ENCODE measurements around the gene OPHN1. TPM values are rescaled to one million over a fixed set of nuclear protein-coding genes. Genes with fewer than 3 reads are reported as not detected.

Gene OPHN1
- total RNA-seq, 4 donors from 2014 or later = 2.8 to 8.7 (median 6.6) TPM

DNA sequence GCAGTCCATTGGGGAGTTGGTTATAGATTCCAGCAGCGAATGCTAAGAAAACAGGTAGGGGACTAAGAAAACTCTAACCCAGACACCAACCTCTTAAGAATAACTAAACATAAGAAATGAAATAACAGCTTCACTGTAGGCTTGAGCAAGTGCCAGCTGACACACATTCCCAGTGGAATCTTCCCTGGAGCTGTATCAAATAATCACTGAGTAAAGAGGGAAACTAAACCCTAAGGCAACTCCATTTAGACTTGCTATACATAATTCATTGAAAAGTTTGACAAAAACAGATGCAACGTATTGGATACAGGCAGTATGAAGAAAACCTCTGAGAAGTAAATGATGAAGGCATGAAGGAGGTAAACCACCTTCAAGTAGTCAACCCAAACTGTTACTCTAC lies 293.5 kb downstream of the OPHN1 start:
- 51% methylated on average over 2 of the region's 2 CpGs; no CpG with 5 or more reads in 1 of the 2 donors for WGBS, 2 donors (ENCODE audit: low coverage in 1 of 2)
- TF ChIP-seq POLR2AphosphoS5 (IDR thresholded peaks at IDR 0.05) (no peak), POLR2A (IDR thresholded peaks at IDR 0.05) (no peak), EP300 (IDR thresholded peaks at IDR 0.05; ENCODE audit: low read depth) (no peak)
- TF ChIP-seq, protein P1, sequence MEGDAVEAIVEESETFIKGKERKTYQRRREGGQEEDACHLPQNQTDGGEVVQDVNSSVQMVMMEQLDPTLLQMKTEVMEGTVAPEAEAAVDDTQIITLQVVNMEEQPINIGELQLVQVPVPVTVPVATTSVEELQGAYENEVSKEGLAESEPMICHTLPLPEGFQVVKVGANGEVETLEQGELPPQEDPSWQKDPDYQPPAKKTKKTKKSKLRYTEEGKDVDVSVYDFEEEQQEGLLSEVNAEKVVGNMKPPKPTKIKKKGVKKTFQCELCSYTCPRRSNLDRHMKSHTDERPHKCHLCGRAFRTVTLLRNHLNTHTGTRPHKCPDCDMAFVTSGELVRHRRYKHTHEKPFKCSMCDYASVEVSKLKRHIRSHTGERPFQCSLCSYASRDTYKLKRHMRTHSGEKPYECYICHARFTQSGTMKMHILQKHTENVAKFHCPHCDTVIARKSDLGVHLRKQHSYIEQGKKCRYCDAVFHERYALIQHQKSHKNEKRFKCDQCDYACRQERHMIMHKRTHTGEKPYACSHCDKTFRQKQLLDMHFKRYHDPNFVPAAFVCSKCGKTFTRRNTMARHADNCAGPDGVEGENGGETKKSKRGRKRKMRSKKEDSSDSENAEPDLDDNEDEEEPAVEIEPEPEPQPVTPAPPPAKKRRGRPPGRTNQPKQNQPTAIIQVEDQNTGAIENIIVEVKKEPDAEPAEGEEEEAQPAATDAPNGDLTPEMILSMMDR (IDR thresholded peaks at IDR 0.05) = no peak
- Histone ChIP-seq H3K4me1 (no peaks in the 10 kb centered on the region), H3K9me3 (no peaks in the 10 kb centered on the region), H3K4me3 (no peak overlapping the region), H3K36me3 (no peaks in the 10 kb centered on the region), H3K27me3 (no peaks in the 10 kb centered on the region), H3K27ac (no peak overlapping the region)
- intact Hi-C loops (cut with DNase I; ENCODE audit: low total_unique reads) = no loop called here
- in situ Hi-C loops (cut with MboI; ENCODE audit: low pct_ligation_motif_present in 1 of 4, low pct_unique_long_range_greater_than_20kb in 1 of 4, low sequenced_read_pairs in 3 of 4) = loop anchor here in 1 of 4 donors (25.0 kb wide), 1 partner anchor 98 kb away; no protein-coding TSS in a partner anchor
- DNase-seq = no peak

DNA sequence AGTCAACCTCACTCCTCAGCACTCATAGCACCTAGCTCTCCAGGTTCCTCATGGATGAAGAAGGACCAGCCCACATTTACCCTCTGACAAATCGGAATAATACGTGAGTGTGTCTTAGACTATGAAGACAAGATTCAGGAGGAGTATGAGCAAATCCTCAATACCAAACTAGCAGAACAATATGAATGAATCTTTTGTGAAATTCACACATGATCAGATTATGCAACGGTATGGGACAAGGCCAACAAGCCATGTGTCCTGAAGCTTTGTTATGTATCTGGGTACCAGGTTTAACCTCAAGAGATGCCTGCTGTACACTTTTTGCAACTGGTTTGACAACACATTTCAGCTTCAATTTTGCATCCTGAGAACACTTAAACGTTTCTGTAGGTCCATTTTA lies 300.1 kb downstream of the OPHN1 start:
- in situ Hi-C loops (cut with MboI; ENCODE audit: low pct_ligation_motif_present in 1 of 4, low pct_unique_long_range_greater_than_20kb in 1 of 4, low sequenced_read_pairs in 3 of 4) (loop anchor here in 1 of 4 donors (25.0 kb wide), 1 partner anchor 104 kb away; no protein-coding TSS in a partner anchor), intact Hi-C loops (cut with DNase I; ENCODE audit: low total_unique reads) (no loop called here)
- Histone ChIP-seq H3K27ac (no peak overlapping the region), H3K4me3 (no peak overlapping the region), H3K9me3 (no peaks in the 10 kb centered on the region), H3K27me3 (no peaks in the 10 kb centered on the region), H3K36me3 (no peaks in the 10 kb centered on the region), H3K4me1 (no peaks in the 10 kb centered on the region)
- TF ChIP-seq EP300 (IDR thresholded peaks at IDR 0.05; ENCODE audit: low read depth) = no peak
- TF ChIP-seq POLR2A (IDR thresholded peaks at IDR 0.05) = no peak
- no peak for TF ChIP-seq POLR2AphosphoS5 (IDR thresholded peaks at IDR 0.05)
- TF ChIP-seq, protein P1 (IDR thresholded peaks at IDR 0.05) = no peak
- WGBS, 2 donors (ENCODE audit: low coverage in 1 of 2) = 85 to 95% methylated on average over 2 to 4 of the region's 4 CpGs
- no peak for DNase-seq

GRCh38 chrX:68132749-68133148 lies 300.5 kb downstream of the OPHN1 start:
- 80 to 95% methylated on average over 1 to 29 of the region's 29 CpGs for WGBS, 2 donors (ENCODE audit: low coverage in 1 of 2)
- in situ Hi-C loops (cut with MboI; ENCODE audit: low pct_ligation_motif_present in 1 of 4, low pct_unique_long_range_greater_than_20kb in 1 of 4, low sequenced_read_pairs in 3 of 4) = loop anchor here in 1 of 4 donors (25.0 kb wide), 1 partner anchor 105 kb away; no protein-coding TSS in a partner anchor
- H3K27ac ChIP-seq = no peak overlapping the region

DNA sequence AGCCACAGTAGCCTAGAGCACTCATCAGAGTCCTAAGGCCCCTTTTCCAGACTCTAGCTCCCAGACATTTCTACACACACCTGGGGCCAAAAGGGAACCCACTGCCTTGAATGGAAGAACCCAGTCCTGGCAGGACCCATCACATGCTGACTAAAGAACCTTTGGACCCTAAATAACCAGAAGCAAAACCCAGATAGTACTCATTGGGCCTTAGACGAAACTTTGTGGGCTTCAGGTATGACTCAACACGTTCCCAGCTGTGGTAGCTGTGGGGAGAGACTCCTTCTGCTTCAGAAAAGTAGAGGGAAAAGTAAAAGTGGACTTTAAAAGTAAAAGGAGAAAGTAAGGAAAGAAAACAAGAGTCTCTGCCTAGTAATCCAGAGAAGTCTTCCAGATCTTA lies 311.5 kb downstream of the OPHN1 start:
- H3K4me1 ChIP-seq = no peaks in the 10 kb centered on the region
- WGBS, 2 donors (ENCODE audit: low coverage in 1 of 2) = 58% methylated on average over 2 of the region's 2 CpGs; no CpG with 5 or more reads in 1 of the 2 donors
- no peak overlapping the region for H3K4me3 ChIP-seq
- intact Hi-C loops (cut with DNase I; ENCODE audit: low total_unique reads) (no loop called here), in situ Hi-C loops (cut with MboI; ENCODE audit: low pct_ligation_motif_present in 1 of 4, low pct_unique_long_range_greater_than_20kb in 1 of 4, low sequenced_read_pairs in 3 of 4) (no loop called here)
- H3K27ac ChIP-seq = no peak overlapping the region
- TF ChIP-seq POLR2AphosphoS5 (IDR thresholded peaks at IDR 0.05) (no peak), POLR2A (IDR thresholded peaks at IDR 0.05) (no peak), EP300 (IDR thresholded peaks at IDR 0.05; ENCODE audit: low read depth) (no peak)
- TF ChIP-seq, protein P1 (IDR thresholded peaks at IDR 0.05) = no peak
- no peaks in the 10 kb centered on the region for H3K9me3 ChIP-seq
- DNase-seq = no peak
- H3K36me3 ChIP-seq = no peaks in the 10 kb centered on the region
- H3K27me3 ChIP-seq = no peaks in the 10 kb centered on the region

More at GRCh38 chrX:68132749-68133148, 300.5 kb downstream of the OPHN1 start:
- intact Hi-C loops (cut with DNase I; ENCODE audit: low total_unique reads) = no loop called here
- Histone ChIP-seq H3K27me3 (no peaks in the 10 kb centered on the region), H3K9me3 (no peaks in the 10 kb centered on the region), H3K4me3 (no peak overlapping the region), H3K4me1 (no peaks in the 10 kb centered on the region), H3K36me3 (no peaks in the 10 kb centered on the region)
- TF ChIP-seq, protein P1 (IDR thresholded peaks at IDR 0.05) = no peak
- no peak for TF ChIP-seq POLR2AphosphoS5 (IDR thresholded peaks at IDR 0.05)
- TF ChIP-seq POLR2A (IDR thresholded peaks at IDR 0.05) = no peak
- TF ChIP-seq EP300 (IDR thresholded peaks at IDR 0.05; ENCODE audit: low read depth) = no peak
- no peak for DNase-seq
